Measurements from ENCODE around the gene RET.

The RET gene

GRCh38 chr10:43112608-43112961 lies 35.7 kb downstream of the RET start:
- DNase-seq (no peak), ATAC-seq (ENCODE audit: insufficient read depth, low read depth) (no peak)
- Histone ChIP-seq H3K4me3 (ENCODE audit: low read depth in 1 of 2, low read length in 2 of 2) (no peak overlapping the region), H3K4me2 (ENCODE audit: insufficient read depth, low read length) (no peak overlapping the region), H3K36me3 (ENCODE audit: insufficient read depth, low read length) (no peaks in the 10 kb centered on the region), H3K27ac (ENCODE audit: low read length) (no peak overlapping the region), H4K20me1 (ENCODE audit: insufficient read depth, low read length) (peaks cover 4% of the 10 kb centered on the region; the same call in 1 of the 2 replicates), H3K4me1 (ENCODE audit: insufficient read depth, low read length) (no peaks in the 10 kb centered on the region), H3K79me2 (ENCODE audit: insufficient read depth, low read length) (no peaks in the 10 kb centered on the region), H3K27me3 (ENCODE audit: insufficient read depth, low read length, poor library complexity) (no peaks in the 10 kb centered on the region), H2AFZ (ENCODE audit: low read depth, low read length) (no peak overlapping the region), H3K9me3 (ENCODE audit: insufficient read depth, low read length, severe bottlenecking) (no peaks in the 10 kb centered on the region), H3K9ac (ENCODE audit: low read depth, low read length) (no peak overlapping the region)
- TF ChIP-seq EZH2 (IDR thresholded peaks at IDR 0.05; ENCODE audit: borderline replicate concordance, low read depth, low read length, severe bottlenecking), result no peak
- TF ChIP-seq, protein P1, sequence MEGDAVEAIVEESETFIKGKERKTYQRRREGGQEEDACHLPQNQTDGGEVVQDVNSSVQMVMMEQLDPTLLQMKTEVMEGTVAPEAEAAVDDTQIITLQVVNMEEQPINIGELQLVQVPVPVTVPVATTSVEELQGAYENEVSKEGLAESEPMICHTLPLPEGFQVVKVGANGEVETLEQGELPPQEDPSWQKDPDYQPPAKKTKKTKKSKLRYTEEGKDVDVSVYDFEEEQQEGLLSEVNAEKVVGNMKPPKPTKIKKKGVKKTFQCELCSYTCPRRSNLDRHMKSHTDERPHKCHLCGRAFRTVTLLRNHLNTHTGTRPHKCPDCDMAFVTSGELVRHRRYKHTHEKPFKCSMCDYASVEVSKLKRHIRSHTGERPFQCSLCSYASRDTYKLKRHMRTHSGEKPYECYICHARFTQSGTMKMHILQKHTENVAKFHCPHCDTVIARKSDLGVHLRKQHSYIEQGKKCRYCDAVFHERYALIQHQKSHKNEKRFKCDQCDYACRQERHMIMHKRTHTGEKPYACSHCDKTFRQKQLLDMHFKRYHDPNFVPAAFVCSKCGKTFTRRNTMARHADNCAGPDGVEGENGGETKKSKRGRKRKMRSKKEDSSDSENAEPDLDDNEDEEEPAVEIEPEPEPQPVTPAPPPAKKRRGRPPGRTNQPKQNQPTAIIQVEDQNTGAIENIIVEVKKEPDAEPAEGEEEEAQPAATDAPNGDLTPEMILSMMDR (IDR thresholded peaks at IDR 0.05; ENCODE audit: borderline replicate concordance, extremely low read depth, low read length, poor library complexity, severe bottlenecking), result no peak

GRCh38 chr10:43113201-43114087 lies 36.6 kb downstream of the RET start:
- H3K4me2 ChIP-seq (ENCODE audit: insufficient read depth, low read length), result no peak overlapping the region
- H2AFZ ChIP-seq (ENCODE audit: low read depth, low read length), result no peak overlapping the region
- no peaks in the 10 kb centered on the region for H3K4me1 ChIP-seq (ENCODE audit: insufficient read depth, low read length)

DNA sequence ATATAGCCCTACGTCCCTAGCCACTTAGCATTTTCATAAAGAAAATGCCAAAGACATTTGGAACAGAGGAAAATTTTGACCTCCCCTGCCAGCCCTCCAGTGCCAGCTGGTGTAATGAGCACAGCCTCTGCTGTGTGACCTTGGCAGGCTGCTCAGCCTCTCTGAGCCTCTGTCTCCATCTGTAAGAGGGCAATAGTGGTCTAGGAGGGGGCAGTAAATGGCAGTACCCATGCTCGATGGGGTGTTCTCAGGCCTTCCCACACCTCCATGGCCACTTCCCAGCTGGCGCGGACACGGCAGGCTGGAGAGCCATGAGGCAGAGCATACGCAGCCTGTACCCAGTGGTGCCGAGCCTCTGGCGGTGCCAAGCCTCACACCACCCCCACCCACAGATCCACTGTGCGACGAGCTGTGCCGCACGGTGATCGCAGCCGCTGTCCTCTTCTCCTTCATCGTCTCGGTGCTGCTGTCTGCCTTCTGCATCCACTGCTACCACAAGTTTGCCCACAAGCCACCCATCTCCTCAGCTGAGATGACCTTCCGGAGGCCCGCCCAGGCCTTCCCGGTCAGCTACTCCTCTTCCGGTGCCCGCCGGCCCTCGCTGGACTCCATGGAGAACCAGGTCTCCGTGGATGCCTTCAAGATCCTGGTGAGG lies 37.3 kb downstream of the RET start:
- Histone ChIP-seq H3K79me2 (ENCODE audit: insufficient read depth, low read length) (no peaks in the 10 kb centered on the region), H3K4me3 (ENCODE audit: low read depth in 1 of 2, low read length in 2 of 2) (no peak overlapping the region), H3K27ac (ENCODE audit: low read length) (no peak overlapping the region), H3K36me3 (ENCODE audit: insufficient read depth, low read length) (no peaks in the 10 kb centered on the region), H3K9ac (ENCODE audit: low read depth, low read length) (no peak overlapping the region), H3K27me3 (ENCODE audit: insufficient read depth, low read length, poor library complexity) (no peaks in the 10 kb centered on the region), H3K4me1 (ENCODE audit: insufficient read depth, low read length) (no peaks in the 10 kb centered on the region), H2AFZ (ENCODE audit: low read depth, low read length) (no peak overlapping the region), H4K20me1 (ENCODE audit: insufficient read depth, low read length) (peaks cover 4% of the 10 kb centered on the region; the same call in 1 of the 2 replicates), H3K9me3 (ENCODE audit: insufficient read depth, low read length, severe bottlenecking) (no peaks in the 10 kb centered on the region), H3K4me2 (ENCODE audit: insufficient read depth, low read length) (no peak overlapping the region)
- TF ChIP-seq EZH2 (IDR thresholded peaks at IDR 0.05; ENCODE audit: borderline replicate concordance, low read depth, low read length, severe bottlenecking), result no peak
- TF ChIP-seq, protein P1 (IDR thresholded peaks at IDR 0.05; ENCODE audit: borderline replicate concordance, extremely low read depth, low read length, poor library complexity, severe bottlenecking), result no peak
- ATAC-seq (ENCODE audit: insufficient read depth, low read depth) (no peak), DNase-seq (no peak)

More at GRCh38 chr10:43113201-43114087, 36.6 kb downstream of the RET start:
- DNase-seq (no peak), ATAC-seq (ENCODE audit: insufficient read depth, low read depth) (no peak)
- H4K20me1 ChIP-seq (ENCODE audit: insufficient read depth, low read length), result peaks cover 4% of the 10 kb centered on the region; the same call in 1 of the 2 replicates
- H3K27me3 ChIP-seq (ENCODE audit: insufficient read depth, low read length, poor library complexity), result no peaks in the 10 kb centered on the region
- no peaks in the 10 kb centered on the region for H3K9me3 ChIP-seq (ENCODE audit: insufficient read depth, low read length, severe bottlenecking)
- no peak overlapping the region for H3K4me3 ChIP-seq (ENCODE audit: low read depth in 1 of 2, low read length in 2 of 2)
- no peaks in the 10 kb centered on the region for H3K36me3 ChIP-seq (ENCODE audit: insufficient read depth, low read length)
- no peak overlapping the region for H3K9ac ChIP-seq (ENCODE audit: low read depth, low read length)
- no peaks in the 10 kb centered on the region for H3K79me2 ChIP-seq (ENCODE audit: insufficient read depth, low read length)
- no peak overlapping the region for H3K27ac ChIP-seq (ENCODE audit: low read length)
- TF ChIP-seq, protein P1 (IDR thresholded peaks at IDR 0.05; ENCODE audit: borderline replicate concordance, extremely low read depth, low read length, poor library complexity, severe bottlenecking), result no peak
- TF ChIP-seq EZH2 (IDR thresholded peaks at IDR 0.05; ENCODE audit: borderline replicate concordance, low read depth, low read length, severe bottlenecking), result no peak

All from DND-41 (cell line).